HepG2 (cell line): ENCODE results near the gene FCN1. TPM values are rescaled to one million over a fixed set of nuclear protein-coding genes. Genes with fewer than 3 reads are reported as not detected.

Experiments
- ATAC-seq: fragments of 200-7000 bp; cut with Tn5 transposase; 3 replicates; pipeline ENCODE4 v1.9.1; 2020; ENCODE audit warnings: mild to moderate bottlenecking, moderate library complexity
- BruUV-seq: library from RNA; stranded (reverse); fragments of 400-500 nt; replicated peaks from 2 replicates; lab custom pipeline; 2021; lab: Mats Ljungman, UMichigan
- CTCF ChIA-PET: fragments of 300-600 bp; formaldehyde crosslinking; extraction: SDS; loops from one replicate; lab custom pipeline; 2021; ENCODE audit warnings: low total read pairs, inconsistent platforms, low intra/inter-chr PET ratio; lab: Yijun Ruan, JAX
- POLR2A ChIA-PET: fragments of 350-600 bp; sonication (Branson Sonifier 250); formaldehyde crosslinking; loops from one replicate; lab custom pipeline; 2020; ENCODE audit warnings: antibody characterized with exemption, inconsistent platforms; lab: Yijun Ruan, JAX
- DNase-seq: peaks from one replicate; pipeline ENCODE4 v3.0.0-alpha.2; 2015; ENCODE audit warnings: low spot score
- FAIRE-seq: peaks from 3 replicates; lab custom pipeline; 2011; peaks lifted over from hg19 to GRCh38; lab: Jason Lieb, UNC
- H2AFZ ChIP-seq: one replicate; pipeline ENCODE4 v1.6.1; 2011; ENCODE audit warnings: low read length, inconsistent platforms
- H3K27ac ChIP-seq: fragments of 300-600 bp; 3 replicates; pipeline ENCODE4 v1.8.0; 2011; ENCODE audit warnings: mixed run types, mild to moderate bottlenecking, mixed read lengths, low read length, inconsistent platforms; ENCODE audit not compliant: insufficient read depth; ENCODE audit errors: extremely low read length
- H3K27me3 ChIP-seq, 2 experiments: fragments of 200-600 bp in 1 of 2; 2 replicates in 1 of 2; 3 replicates in 1 of 2; pipeline versions ENCODE4 v1.6.0 to v1.8.0; 2011; ENCODE audit warnings: low read length in 2 of 2, mild to moderate bottlenecking in 2 of 2, moderate library complexity in 2 of 2, inconsistent platforms in 1 of 2; ENCODE audit not compliant: insufficient read depth in 2 of 2, control insufficient read depth in 1 of 2
- H3K36me3 ChIP-seq, 2 experiments: fragments of 200-600 bp in 1 of 2; replicated peaks in 1 of 2; 2 replicates in 1 of 2; 3 replicates in 1 of 2; pipeline versions ENCODE4 v1.5.1 to v1.8.0; 2011; ENCODE audit warnings: low read length in 2 of 2, inconsistent platforms in 1 of 2; ENCODE audit not compliant: insufficient read depth in 2 of 2, control insufficient read depth in 1 of 2
- H3K4me1 ChIP-seq: 2 replicates; pipeline ENCODE4 v1.5.1; 2012; ENCODE audit warnings: low read length, inconsistent platforms; ENCODE audit not compliant: insufficient read depth
- H3K4me2 ChIP-seq: 2 replicates; pipeline ENCODE4 v1.6.0; 2011; ENCODE audit warnings: low read depth, low read length, inconsistent platforms
- H3K4me3 ChIP-seq, 3 experiments: fragments of 200-600 bp in 1 of 3; sonication (generic), shearing (Covaris generic) in 1 of 3; replicated peaks in 1 of 3; 2 replicates each; pipeline ENCODE4 v1.5.1; 2011 to 2016; ENCODE audit warnings: low read length in 3 of 3, inconsistent platforms in 2 of 3, low read depth in 2 of 3, mild to moderate bottlenecking in 2 of 3, control low read depth in 1 of 3, mixed read lengths in 1 of 3; ENCODE audit not compliant: insufficient read depth in 1 of 3
- H3K79me2 ChIP-seq: one replicate; pipeline ENCODE4 v1.6.1; 2011; ENCODE audit warnings: low read length, inconsistent platforms; ENCODE audit not compliant: insufficient read depth
- H3K9ac ChIP-seq: 2 replicates; pipeline ENCODE4 v1.6.0; 2011; ENCODE audit warnings: mild to moderate bottlenecking, low read depth, low read length, inconsistent platforms; ENCODE audit not compliant: insufficient read depth
- H3K9me3 ChIP-seq: 2 replicates; pipeline ENCODE4 v1.5.1; 2012; ENCODE audit warnings: mild to moderate bottlenecking, low read length
- H4K20me1 ChIP-seq: 2 replicates; pipeline ENCODE4 v1.6.0; 2011; ENCODE audit warnings: inconsistent platforms, mild to moderate bottlenecking, low read length, moderate library complexity; ENCODE audit not compliant: insufficient read depth
- ADNP ChIP-seq: sonication (generic); formaldehyde crosslinking; IDR thresholded peaks from 2 replicates; pipeline ENCODE4 v1.4.0; 2020; ENCODE audit warnings: missing genetic modification reagents
- CREB1 ChIP-seq, 2 experiments: fragments of 450-650 bp in 1 of 2; IDR thresholded peaks; 2 replicates each; pipeline ENCODE4 v1.6.1; 2016 to 2017; ENCODE audit warnings: control low read depth in 1 of 2, mild to moderate bottlenecking in 1 of 2, missing compliant biosample characterization in 1 of 2, missing genetic modification characterization in 1 of 2
- CREM ChIP-seq, 2 experiments: sonication (generic) in 1 of 2; formaldehyde crosslinking in 1 of 2; IDR thresholded peaks; 2 replicates each; pipeline versions ENCODE4 v1.4.0 to v1.6.1; 2016 to 2020; ENCODE audit warnings: antibody characterized with exemption in 1 of 2, mild to moderate bottlenecking in 1 of 2, missing genetic modification reagents in 1 of 2
- E2F2 ChIP-seq: sonication (generic); formaldehyde crosslinking; IDR thresholded peaks from 2 replicates; pipeline ENCODE4 v1.4.0; 2020; ENCODE audit warnings: missing genetic modification reagents, borderline replicate concordance
- E2F5 ChIP-seq: sonication (generic); formaldehyde crosslinking; conservative IDR thresholded peaks from 2 replicates; pipeline ENCODE4 v1.4.0; 2020; ENCODE audit warnings: missing genetic modification reagents
- ELF3 ChIP-seq: IDR thresholded peaks from 2 replicates; pipeline ENCODE4 v1.6.1; 2016; ENCODE audit warnings: missing genetic modification reagents, missing compliant biosample characterization
- FUBP1 ChIP-seq: sonication (generic); formaldehyde crosslinking; IDR thresholded peaks from 2 replicates; pipeline ENCODE4 v1.5.1; 2020; ENCODE audit warnings: missing genetic modification reagents, mild to moderate bottlenecking, borderline replicate concordance
- HMGXB4 ChIP-seq, 2 experiments: sonication (generic) in 1 of 2; formaldehyde crosslinking in 1 of 2; IDR thresholded peaks; 2 replicates each; pipeline versions ENCODE4 v1.4.0 to v1.6.1; 2018 to 2020; ENCODE audit warnings: missing genetic modification reagents in 2 of 2, borderline replicate concordance in 1 of 2, low read depth in 1 of 2, mild to moderate bottlenecking in 1 of 2, missing biosample characterization in 1 of 2
- ISX ChIP-seq: sonication (generic); formaldehyde crosslinking; conservative IDR thresholded peaks from 2 replicates; pipeline ENCODE4 v1.5.0; 2020; ENCODE audit warnings: missing genetic modification reagents
- KLF6 ChIP-seq: IDR thresholded peaks from 2 replicates; pipeline ENCODE4 v1.8.0; 2016; ENCODE audit warnings: missing biosample characterization, missing genetic modification reagents
- PCBP1 ChIP-seq: fragments of 200-400 bp; formaldehyde crosslinking; IDR thresholded peaks from 2 replicates; pipeline ENCODE4 v1.6.1; 2017; ENCODE audit warnings: mild to moderate bottlenecking, low read depth, low read length, borderline replicate concordance
- PHF5A ChIP-seq: IDR thresholded peaks from one replicate; pipeline ENCODE4 v1.6.1; 2018; ENCODE audit warnings: low read depth, missing genetic modification reagents; ENCODE audit not compliant: unreplicated experiment
- SNAPC2 ChIP-seq: sonication (generic); formaldehyde crosslinking; IDR thresholded peaks from 2 replicates; pipeline ENCODE4 v1.8.1; 2022; ENCODE audit warnings: mild to moderate bottlenecking, missing genetic modification reagents
- U2AF1 ChIP-seq: fragments of 200-400 bp; formaldehyde crosslinking; optimal IDR thresholded peaks from 2 replicates; pipeline ENCODE3; 2017; ENCODE audit warnings: mild to moderate bottlenecking, low read depth, low read length
- ZNF20 ChIP-seq: sonication (generic); formaldehyde crosslinking; IDR thresholded peaks from 2 replicates; pipeline ENCODE4 v1.4.0; 2020; ENCODE audit warnings: mild to moderate bottlenecking, moderate library complexity, missing genetic modification reagents
- ZNF224 ChIP-seq: sonication (generic); formaldehyde crosslinking; IDR thresholded peaks from 2 replicates; pipeline ENCODE4 v1.5.0; 2020; ENCODE audit warnings: mild to moderate bottlenecking, missing genetic modification reagents
- ZNF432 ChIP-seq: sonication (generic); formaldehyde crosslinking; IDR thresholded peaks from 2 replicates; pipeline ENCODE4 v1.5.0; 2020; ENCODE audit warnings: missing genetic modification reagents, mild to moderate bottlenecking, borderline replicate concordance
- ZNF614 ChIP-seq: IDR thresholded peaks from 2 replicates; pipeline ENCODE4 v1.6.1; 2018; ENCODE audit warnings: missing biosample characterization, missing genetic modification reagents, inconsistent platforms, borderline replicate concordance
- ZNF816 ChIP-seq: sonication (generic); formaldehyde crosslinking; IDR thresholded peaks from 2 replicates; pipeline ENCODE4 v1.8.0; 2022; ENCODE audit warnings: missing genetic modification reagents, mild to moderate bottlenecking, borderline replicate concordance
- WGBS: methylation state at CpG from one replicate; pipeline ENCODE4 v1.1.6; 2017; ENCODE audit warnings: low lambda C conversion rate; 5-methylcytosine and 5-hydroxymethylcytosine counted together
- in situ Hi-C: cut with HindIII; loops from 2 replicates; pipeline ENCODE4 v1.10.0; 2017; ENCODE audit warnings: low pct_unique_long_range_greater_than_20kb; ENCODE audit not compliant: extremely low pct_ligation_motif_present
- intact Hi-C: fragments of 100-400 bp; cut with micrococcal nuclease; formaldehyde crosslinking; loops from one replicate; pipeline ENCODE4 v1.10.0; 2022; ENCODE audit not compliant: unreplicated experiment
- polyA plus RNA-seq, 8 experiments: library from polyadenylated mRNA; depleted of rRNA in 3 of 8; stranded (reverse) in 7 of 8; unstranded in 1 of 8; fragments of >200 nt; fragmentation: Illumina TruSeq in 4 of 8; extraction: Trizol in 4 of 8; gene quantifications; 2 replicates each; pipeline versions ENCODE4 v1.2.1 to v1.2.3, GENCODE V29; 2011 to 2016; ENCODE audit warnings: low read depth in 4 of 8, missing spikeins in 1 of 8, mixed read lengths in 1 of 8; ENCODE audit not compliant: insufficient read depth in 1 of 8
- total RNA-seq, 5 experiments: library from RNA; depleted of rRNA; stranded (reverse); fragments of >200 nt; fragmentation: Illumina TruSeq; extraction: Trizol; gene quantifications; 2 replicates each; pipeline ENCODE4 v1.2.3, GENCODE V29; 2016; ENCODE audit warnings: low read depth in 1 of 5

Gene FCN1
- total and polyA plus RNA-seq, 2 of the 13 experiments (the other 11 are each of a cell fraction or from before 2014, with no cell fraction given) = not detected

GRCh38 chr9:134888603-134889190 is 29.0 kb downstream of the FCN1 start:
- H3K9ac ChIP-seq = no peak overlapping the region
- ATAC-seq (no peak), DNase-seq (no peak)

More at GRCh38 chr9:134888603-134889190, 29.0 kb downstream of the FCN1 start:
- no TSS peak for BruUV-seq
- Histone ChIP-seq H3K79me2 (no peaks in the 10 kb centered on the region), H4K20me1 (no peaks in the 10 kb centered on the region), H3K36me3 (no peaks in the 10 kb centered on the region), H3K4me2 (no peak overlapping the region), H3K27ac (no peak overlapping the region), H3K27me3 (peaks cover 5 to 66% of the 10 kb centered on the region in 2 experiments), H3K9me3 (no peaks in the 10 kb centered on the region), H3K4me3 (no peak overlapping the region), H2AFZ (no peak overlapping the region)
- in situ Hi-C loops (no loop called here), intact Hi-C loops (no loop called here)
- CTCF ChIA-PET = no interaction called here
- WGBS = 6% methylated on average over 5 of the region's 14 CpGs
- no peak for FAIRE-seq
- TF ChIP-seq CREM (IDR thresholded peaks at IDR 0.05) (no peak), CREM (CRISPR knock-in tag; IDR thresholded peaks at IDR 0.05) (no peak), ZNF614 (no peak), PCBP1 (no peak), U2AF1 (no peak), ZNF432 (CRISPR knock-in tag) (no peak), ZNF224 (CRISPR knock-in tag) (no peak), ISX (no peak), E2F2 (CRISPR knock-in tag) (no peak), ZNF20 (no peak), KLF6 (no peak), CREB1 (IDR thresholded peaks at IDR 0.05) (no peak), CREB1 (CRISPR knock-in tag; IDR thresholded peaks at IDR 0.05) (no peak), PHF5A (CRISPR knock-in tag) (no peak), FUBP1 (CRISPR knock-in tag) (no peak), HMGXB4 (CRISPR knock-in tag; IDR thresholded peaks at IDR 0.05; ENCODE audit: borderline replicate concordance in 1 of 2, low read depth in 1 of 2) (no peak), SNAPC2 (CRISPR knock-in tag) (no peak), ADNP (CRISPR knock-in tag) (no peak), ZNF816 (CRISPR knock-in tag) (no peak), E2F5 (CRISPR knock-in tag) (no peak), ELF3 (CRISPR knock-in tag) (no peak)
- TF ChIP-seq, all 625 proteins: peak for 0
- no peaks in the 10 kb centered on the region for H3K4me1 ChIP-seq
- POLR2A ChIA-PET = no interaction called here
